T-helper 2 cell treated with Interferon-gamma antibody and Interleukin-4, amounts not matched to agents 100 ng/mL and 5 ng/mL, for 36 hours (primary cell): ENCODE data around the gene RASGEF1C. TPM values are rescaled to one million over a fixed set of nuclear protein-coding genes. Genes with fewer than 3 reads are reported as not detected.

Experiments used
- intact Hi-C: fragments of 100-400 bp; cut with micrococcal nuclease; formaldehyde crosslinking; loops from one replicate; pipeline ENCODE4 v1.15.1; 2023
- total RNA-seq: library from RNA; stranded (reverse); gene quantifications from 2 replicates; pipeline ENCODE4 v1.2.3, GENCODE V29; 2022

RASGEF1C gene
- total RNA-seq, 1 donor from 2014 or later = not detected

DNA sequence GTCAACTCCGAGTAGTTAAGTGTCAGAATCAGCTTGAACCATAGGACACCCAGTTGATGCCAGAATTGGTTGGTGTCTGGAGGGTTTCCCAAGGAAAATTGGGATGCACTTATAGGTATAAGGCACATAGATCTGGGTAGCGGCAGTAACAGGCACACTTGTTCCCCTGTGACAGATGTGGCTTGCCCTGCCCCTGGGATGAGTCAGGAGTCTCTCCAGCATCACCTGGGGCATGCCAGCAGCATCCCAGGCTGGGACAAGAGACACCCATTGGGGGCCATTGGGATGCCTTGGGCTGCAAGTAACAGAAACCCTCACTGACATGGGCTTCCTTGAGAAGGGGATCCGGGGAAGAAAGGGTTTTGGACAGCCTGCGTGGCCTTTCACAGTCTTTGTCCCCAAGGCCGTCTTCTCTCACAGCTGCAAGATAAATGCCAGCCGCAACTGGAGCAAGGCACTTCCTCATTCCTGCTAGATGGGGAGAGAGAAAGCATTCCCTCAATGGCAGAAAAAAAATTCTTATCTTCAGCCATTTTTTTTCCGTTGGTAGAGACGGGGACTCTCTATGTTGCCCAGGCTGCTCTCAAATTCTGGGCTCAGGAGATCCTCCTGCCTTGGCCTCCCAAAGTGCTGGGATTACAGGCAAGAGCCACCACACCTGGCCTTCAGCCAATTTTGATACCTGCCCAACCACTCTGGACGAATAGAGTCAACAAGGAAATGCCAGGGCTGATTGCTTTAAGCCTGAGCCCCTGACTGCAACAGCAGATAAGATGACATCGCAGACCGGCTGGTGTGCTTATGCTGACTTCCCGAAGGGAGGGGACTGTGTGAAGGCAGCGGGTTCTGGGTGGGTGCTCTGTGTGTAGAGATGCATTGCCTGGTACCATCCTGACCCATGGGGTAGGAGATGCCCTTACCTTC is 124.1 kb downstream of the RASGEF1C start:
- intact Hi-C loops = no loop called here

DNA sequence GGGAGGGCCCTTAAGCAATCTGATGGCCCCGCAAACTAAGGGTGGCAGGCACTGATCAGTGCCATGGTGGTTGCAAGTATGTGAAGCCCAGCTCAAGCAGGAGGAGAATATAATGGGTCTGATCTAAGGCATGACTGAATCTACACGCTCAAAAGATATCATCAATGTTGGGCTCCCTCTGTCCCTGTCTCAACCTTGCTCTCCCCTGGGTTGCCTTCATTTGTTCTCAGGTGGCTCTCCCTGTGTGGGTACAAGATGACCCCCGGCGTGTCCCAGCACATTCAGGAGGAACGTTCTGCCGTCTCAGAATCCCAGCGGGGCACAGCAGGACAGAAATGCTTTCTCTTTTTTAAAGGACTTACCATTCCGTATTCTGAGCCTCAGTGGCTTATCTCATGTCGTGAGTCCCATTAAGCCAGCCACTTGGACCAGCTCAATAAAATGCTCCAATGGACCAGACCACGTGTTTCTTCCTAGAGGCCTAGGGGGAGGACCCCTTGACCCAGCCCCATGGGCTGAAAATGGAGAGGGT is 125.4 kb downstream of the RASGEF1C start:
- intact Hi-C loops = no loop called here

DNA sequence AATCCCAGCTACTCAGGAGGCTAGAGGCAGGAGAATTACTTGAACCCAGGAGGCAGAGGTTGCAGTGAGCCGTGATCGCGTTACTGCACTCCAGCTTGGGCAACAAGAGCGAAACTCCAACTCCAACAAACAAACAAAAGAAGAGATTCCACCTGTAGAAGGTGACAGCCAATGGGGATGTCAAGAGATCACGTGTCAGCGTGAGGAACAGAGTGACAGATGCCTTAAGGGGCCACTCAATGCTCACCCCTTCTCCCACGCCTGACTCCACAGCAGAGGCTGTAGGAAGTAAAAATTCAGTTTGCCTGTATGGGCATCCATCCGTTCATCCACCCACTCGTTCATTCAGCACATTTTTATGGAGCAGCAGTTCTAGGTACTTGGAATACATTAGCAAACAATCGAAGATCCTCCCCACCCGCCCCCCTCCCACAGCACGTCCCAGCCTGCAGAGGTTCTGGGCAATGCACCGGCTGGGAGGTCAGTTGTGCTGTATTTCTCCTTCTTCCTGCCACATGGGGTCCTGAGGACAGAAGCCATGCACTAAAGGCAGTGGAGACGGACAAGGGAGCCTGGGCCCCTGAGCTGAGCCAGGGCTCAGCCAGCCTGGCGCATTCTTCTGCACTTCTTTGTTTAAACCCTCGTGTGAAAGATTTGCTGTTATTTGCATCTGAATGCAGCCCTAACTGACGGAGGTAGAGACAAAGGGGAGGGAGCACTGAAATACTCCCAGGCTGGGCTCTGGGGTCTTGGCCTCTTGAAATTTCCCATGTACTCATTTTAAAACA is 126.2 kb downstream of the RASGEF1C start:
- intact Hi-C loops = no loop called here

DNA sequence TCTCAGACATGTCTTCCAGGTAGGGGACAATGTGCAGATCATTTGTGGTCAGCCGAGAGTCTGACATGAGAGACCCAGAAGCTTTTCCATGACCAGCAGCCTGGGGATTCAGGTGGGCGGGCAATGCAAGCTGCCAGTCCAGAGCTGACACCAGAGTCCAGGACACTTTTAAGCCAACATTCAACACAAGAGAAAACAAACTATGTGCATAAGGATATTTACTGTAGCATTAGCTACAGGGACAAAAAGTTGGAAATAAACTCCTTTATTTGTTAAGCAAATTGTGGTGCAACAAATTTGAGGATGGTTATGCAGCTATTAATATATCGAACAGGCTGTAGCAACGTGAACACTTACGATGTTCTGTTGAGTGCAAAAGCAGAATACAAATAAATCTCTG is 127.5 kb downstream of the RASGEF1C start:
- intact Hi-C loops = no loop called here

DNA sequence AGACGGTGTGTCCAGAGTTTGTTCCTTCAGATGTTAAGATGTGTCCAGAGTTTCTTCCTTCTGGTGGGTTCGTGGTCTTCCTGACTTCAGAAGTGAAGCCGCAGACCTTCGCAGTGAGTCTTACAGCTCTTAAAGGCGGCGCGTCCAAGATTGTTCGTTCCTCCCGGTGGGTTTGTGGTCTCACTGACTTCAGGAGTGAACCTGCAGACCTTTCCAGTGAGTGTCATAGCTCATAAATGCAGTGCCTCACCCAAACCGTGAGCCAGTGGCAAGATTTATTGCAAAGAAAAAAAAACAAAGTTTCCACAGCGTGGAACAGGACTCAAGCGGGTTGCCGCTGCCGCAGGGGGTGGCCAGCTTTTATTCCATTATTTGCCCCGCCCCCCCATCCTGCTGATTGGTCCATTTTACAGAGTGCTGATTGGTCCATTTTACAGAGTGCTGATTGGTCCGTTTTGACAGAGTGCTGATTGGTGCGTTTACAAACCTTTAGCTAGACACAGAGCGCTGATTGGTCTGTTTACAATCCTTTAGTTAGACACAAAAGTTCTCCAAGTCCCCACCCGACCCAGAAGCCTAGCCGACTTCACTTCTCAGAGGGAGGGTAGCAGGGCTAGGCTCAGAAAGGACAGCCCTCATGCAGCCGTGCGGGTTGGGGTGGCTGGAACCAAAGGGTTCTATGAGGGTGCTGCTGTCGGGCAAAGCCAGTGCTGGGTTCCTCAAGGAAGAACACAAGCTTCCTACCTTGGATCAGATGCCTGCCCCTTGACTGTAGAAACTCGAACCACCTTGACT is 128.3 kb downstream of the RASGEF1C start:
- intact Hi-C loops = no loop called here

DNA sequence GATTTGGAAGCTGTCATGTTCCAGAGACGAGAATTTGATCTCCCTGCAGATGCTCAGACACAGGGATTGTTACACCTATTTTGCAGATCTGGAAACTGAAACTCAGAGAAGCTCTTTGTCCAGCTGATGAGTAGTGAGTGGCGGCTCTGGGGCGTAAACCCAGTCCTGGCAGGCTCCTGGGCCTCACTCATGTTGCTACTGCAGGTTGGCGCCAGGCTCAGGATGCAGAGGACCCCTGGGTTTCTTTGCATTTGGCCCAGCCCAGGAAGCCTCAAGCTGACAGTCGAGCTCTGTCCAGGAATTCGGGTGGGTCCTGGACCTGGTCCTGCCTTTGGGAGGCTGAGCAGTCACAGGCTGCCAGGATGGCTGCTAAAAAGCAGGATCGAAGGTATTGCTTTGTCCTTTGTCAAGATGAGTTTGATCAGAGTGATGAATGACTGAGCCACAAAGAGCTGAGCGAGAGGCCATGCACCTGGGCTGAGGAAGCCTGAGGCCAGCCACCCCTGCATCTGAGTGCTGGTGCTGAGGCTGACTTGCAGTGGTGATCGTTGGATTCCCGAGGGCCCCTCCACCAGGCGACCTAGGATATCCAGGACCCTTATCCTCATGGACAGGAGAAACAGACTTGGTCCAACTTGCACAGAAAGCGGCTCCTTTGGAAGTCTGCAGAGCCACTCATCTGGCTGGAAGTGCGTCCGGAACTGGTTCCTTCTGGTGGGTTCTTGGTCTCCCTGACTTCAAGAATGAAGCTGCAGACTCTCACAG is 129.1 kb downstream of the RASGEF1C start:
- intact Hi-C loops = loop anchor here (10.0 kb wide), 1 partner anchor 275 kb away; the partner anchor contains the start of gene MGAT4B

DNA sequence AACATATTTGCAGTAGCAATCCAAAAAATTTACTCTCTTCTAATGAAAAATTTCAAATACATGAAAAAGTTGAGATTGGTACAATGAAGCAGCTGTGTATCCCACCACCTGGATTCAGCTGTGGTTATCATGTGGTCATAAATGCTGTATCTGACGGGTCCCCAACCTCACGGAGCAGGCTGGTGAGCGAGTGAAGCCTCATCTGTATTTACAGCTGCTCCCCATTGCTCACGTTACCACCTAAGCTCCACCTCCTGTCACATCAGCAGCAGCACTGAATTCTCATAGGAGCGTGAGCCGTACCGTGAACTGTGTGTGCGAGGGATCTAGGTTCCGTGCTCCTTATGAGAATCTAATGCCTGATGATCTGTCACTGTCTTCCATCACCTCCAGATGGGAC is 130.7 kb downstream of the RASGEF1C start:
- intact Hi-C loops = loop anchor here (10.0 kb wide), 1 partner anchor 274 kb away; the partner anchor contains the start of gene MGAT4B

DNA sequence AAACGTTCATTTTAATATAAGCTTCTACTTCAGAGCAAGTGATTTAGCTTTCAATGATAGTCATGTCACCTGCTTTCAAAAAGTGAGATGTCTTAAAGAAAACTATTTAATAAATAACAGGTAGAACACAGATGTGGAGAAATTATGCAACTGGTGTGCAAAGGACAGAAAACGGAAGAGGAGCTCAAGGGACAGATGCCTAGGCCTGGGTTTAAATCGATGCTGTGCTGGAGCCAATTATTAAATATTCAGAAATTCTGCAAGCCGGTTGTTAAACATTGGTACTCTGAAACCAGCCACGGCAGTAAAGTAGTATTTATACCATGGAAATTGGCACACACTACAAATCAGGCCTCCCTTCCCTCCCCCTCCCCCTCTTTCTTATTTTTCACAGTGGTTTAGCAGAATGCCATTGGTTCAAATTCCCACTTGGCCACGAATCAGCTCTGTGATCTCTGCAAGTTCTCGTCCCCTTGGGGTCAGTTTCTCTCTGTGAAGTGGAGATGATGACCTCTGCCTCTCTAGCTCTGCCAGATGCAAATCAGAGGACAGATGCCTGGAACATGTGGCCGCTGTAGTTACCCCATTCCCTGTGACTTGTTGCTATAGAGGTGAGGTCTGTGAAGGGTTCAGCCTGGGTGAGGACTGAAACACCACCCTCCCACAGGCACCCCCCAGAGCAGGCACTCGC is 131.3 kb downstream of the RASGEF1C start:
- intact Hi-C loops = loop anchor here (10.0 kb wide), 1 partner anchor 273 kb away; the partner anchor contains the start of gene MGAT4B

DNA sequence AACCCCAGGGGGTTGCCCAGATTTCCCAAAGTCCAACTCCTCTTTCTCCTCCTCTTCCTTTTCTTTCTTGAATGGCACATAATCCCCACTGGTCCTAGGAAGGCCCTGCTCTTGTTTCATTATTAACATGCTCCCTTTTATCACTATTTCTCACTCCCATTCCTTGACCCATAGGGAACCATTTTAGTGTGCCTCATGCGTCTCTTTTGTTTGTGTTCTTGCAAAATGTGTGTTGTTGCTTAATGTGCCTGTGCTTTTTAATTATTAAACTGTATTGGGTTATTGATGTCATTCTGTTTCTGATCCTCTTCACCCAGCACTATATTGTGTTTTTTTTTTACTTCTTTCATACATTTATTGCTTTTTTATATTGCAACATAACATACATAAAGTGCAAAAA is 133.3 kb downstream of the RASGEF1C start:
- intact Hi-C loops = loop anchor here (10.0 kb wide), 1 partner anchor 271 kb away; the partner anchor contains the start of gene MGAT4B

DNA sequence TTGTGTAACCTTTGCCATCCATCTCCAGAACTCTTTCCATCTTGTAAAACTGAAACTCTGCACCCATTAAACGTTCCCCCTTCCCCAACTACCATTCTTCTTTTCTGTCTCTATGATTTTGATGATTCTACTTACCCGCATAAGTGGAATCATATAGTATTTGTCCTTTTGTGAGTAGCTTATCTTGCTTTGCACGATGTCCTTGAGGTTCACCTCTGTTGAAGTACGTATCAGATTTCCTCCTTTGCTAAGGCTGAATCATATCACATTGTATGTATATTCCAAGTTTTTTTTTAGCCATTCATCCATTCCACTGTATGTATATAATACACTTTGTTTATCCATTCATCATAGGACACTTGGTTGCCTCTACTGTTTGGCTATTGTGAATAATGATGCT is 134.5 kb downstream of the RASGEF1C start:
- intact Hi-C loops = loop anchor here (5.0 to 10.0 kb wide), 2 partner anchors 167 to 270 kb away; partner anchors contain the start of genes MGAT4B and TBC1D9B

DNA sequence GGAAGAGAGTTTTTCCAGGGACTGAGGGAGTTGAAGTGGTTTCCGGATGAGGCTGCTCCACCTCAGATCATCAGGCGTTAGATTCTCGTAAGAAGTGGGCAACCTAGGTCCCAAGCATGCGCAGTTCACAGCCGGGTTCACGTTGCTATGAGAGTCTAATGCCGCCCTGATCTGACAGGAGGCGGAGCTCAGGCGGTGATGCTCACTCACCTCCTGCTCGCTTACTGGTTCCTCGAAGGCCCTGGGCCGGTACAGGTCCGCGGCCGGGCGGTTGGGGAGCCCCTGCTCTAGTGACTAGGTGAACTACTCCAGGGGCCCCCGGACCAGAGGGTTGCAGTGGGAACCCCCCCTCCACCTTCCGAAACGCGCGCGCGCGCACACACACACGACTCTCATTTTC is 136.5 kb downstream of the RASGEF1C start:
- intact Hi-C loops = loop anchor here (5.0 to 10.0 kb wide), 2 partner anchors 165 to 268 kb away; partner anchors contain the start of genes MGAT4B and TBC1D9B

DNA sequence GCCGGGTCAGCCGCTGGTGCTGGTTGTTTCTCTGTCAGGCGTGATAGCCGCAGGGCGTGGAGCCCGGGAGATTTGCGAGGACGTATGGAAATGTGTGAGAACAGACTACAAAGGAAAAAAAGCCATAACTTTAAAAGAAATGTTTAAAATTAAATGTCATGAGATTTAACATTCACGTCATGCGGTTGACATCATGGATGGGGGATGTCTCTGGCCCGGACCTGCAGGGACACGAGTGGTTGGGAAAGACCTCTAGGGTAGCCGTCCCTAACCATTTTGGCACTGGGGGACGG is 136.8 kb downstream of the RASGEF1C start:
- intact Hi-C loops = loop anchor here (5.0 to 10.0 kb wide), 2 partner anchors 165 to 267 kb away; partner anchors contain the start of genes MGAT4B and TBC1D9B

DNA sequence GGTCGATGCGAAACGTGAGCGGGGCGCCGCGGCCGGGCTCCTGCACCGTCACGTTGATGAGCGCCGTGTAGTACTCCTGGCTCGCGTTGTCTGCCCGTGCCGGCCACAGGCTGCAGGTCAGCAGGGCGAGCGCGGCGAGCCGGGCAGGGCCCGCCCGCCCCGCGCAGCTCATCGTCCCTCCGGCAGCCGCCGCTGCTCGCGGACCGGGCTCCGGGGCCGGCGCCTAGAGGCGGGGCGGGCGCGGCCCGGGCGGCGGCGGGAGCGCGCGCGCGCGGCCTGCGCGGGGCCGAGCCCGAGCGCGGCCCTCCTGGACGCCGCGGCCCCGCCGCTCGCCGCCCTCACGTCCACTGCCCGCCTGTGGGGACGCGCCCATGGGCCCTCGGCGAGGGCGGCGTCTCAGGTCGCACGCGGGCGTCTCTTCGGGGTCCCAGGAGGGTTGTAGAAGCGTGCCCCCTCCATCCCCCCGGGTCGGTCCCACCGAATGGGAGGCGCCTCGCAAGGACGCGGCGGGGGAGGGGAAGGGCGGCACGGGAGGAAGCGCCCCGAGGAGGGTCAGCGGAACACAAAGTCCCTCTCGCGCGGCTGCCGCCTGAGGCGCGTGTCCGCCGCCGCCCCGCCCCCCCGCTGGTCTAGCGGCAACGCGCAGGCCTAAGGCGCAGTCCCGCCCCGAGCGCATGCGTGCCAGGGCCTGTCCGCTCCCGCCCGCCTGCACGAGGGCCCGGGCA is 137.3 kb downstream of the RASGEF1C start, which contains the start of gene RNF130:
Gene RNF130 (minus strand): TSS at position 229 of the 725 bp plus-strand sequence. CDS start 57 bp downstream, at position 172.
- intact Hi-C loops = loop anchor here (2.0 to 10.0 kb wide), 3 partner anchors 164 to 1445 kb away; partner anchors contain the start of genes CLK4, MGAT4B and TBC1D9B

DNA sequence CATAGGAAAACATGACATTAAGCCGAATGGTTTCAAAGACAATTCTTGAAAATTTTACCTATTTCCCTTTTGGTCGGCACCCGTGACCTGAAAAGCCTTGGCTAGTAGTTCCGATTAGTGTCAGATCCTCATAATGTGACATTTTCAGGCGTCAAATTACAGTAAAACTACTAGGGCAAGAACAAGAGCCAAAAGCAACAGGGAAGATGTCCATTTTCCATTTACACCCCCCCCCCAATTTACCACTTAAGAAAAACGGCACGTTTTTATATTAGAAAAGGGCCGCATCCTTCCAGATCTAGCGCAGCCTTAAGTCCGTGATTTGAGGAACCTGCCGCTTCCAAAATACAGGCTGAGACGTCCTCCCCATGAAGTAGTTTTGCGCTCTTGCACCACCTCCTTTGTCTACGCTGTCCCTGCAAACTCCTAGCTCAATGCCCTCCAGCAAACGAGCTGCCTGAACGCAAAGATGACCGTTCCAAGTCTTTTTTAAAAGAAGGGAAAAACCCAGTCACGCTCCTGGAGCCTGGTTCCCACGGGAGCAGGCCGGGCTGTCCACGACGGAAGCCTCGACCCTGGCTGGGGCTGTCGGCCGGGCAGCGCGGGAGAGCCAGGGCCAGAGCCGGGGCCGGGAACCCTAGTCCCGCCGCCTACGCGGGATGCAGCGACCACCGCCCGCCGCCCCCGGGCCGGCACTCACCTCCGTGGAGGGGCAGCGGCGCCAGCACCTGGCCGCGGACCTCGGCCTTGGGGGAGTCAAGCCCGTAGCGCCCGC is 138.1 kb downstream of the RASGEF1C start:
- intact Hi-C loops = loop anchor here (2.0 to 10.0 kb wide), 3 partner anchors 164 to 1444 kb away; partner anchors contain the start of genes CLK4, MGAT4B and TBC1D9B

DNA sequence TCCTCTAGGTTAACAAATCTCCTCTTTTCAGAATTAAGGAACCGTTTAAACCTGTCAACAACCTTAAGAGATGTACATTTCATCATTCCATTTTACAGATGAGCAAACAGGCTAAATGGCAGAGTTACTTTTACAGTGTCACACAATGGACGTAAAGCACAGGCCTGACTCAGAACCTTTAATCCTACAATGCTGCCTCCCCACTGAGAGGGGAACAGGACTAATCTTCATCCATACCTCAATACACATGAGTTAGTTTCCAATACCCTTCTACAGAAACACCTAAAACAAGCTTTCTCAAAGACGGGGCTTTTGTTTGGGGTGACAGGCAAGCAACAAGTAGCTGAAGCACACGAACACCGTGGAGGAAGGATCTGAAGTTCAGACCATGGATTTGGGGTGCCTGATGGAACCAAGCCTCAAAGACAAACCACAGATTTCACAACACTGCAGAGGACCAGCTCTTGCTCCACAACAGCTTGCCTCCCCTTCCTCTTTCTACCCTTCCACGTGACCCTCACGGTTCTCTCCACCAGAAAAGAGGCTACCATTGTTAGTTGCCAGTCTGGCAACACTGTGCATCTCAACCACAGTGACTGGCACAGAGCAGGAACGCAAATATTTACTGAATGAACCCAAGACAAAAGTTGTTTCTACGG is 139.3 kb downstream of the RASGEF1C start:
- intact Hi-C loops = loop anchor here (2.0 to 10.0 kb wide), 3 partner anchors 162 to 1443 kb away; partner anchors contain the start of genes CLK4, MGAT4B and TBC1D9B

DNA sequence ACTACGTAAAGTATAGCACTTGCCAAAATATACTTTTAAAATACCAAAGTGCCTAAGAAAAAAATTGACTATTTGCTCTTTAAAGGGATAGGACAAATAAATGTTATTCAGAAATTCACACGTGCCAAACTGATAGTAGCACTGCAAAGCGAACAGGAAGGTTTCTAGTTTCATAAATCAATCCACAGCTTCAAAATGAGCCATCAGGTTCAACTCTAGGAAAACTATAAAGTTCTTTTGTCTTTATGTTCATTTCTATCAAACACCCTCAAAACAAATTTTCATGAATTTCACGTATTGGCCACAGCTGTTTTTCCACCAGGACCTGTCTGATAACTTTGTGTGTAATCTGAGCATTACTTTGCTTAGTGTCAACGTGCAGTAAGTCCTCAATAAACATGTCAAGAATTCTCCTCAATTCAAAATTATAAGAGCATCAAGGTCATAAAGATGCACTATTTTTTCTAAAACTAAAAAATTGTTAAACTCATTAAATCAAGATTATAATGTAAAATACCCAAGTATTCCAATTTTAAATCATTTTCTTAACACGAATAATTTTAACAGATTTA is 140.4 kb downstream of the RASGEF1C start:
- intact Hi-C loops = no loop called here

DNA sequence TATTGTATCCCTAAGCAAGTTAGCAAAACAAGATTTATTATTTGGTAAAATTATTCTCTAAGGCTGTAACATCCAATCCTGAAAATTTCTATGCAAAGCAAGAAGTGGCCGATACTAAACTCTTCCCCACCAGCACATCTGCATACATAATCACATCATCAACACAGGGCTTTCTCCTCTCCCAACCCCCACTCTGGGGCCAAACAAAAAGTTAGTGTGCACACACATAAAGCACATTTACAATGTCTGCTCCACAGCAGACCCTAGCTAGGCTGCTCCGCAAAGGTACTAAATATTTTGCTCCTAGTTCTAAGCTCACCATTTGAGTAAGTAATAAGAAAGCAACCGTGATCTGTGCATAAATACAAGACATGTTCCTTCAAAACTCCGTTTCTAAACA is 141.0 kb downstream of the RASGEF1C start:
- intact Hi-C loops = no loop called here
